OCI-LY7 (cell line): ENCODE results near the gene BMP4. TPM values are rescaled to one million over a fixed set of nuclear protein-coding genes. Genes with fewer than 3 reads are reported as not detected.

Experiments
- BruUV-seq: library from RNA; stranded (reverse); fragments of 400-500 nt; replicated peaks from 2 replicates; lab custom pipeline; 2021; lab: Mats Ljungman, UMichigan
- CTCF ChIA-PET: fragments of 300-600 bp; sonication (Branson Sonifier 250); formaldehyde crosslinking; loops from one replicate; lab custom pipeline; 2022; ENCODE audit warnings: antibody characterized with exemption; ENCODE audit not compliant: unreplicated experiment; lab: Charles Lee
- POLR2A ChIA-PET: fragments of 300-600 bp; sonication (Branson Sonifier 250); formaldehyde crosslinking; loops from one replicate; lab custom pipeline; 2022; ENCODE audit warnings: antibody characterized with exemption; lab: Charles Lee
- DNase-seq: peaks from one replicate; pipeline ENCODE4 v3.0.0-alpha.2; 2015; ENCODE audit warnings: low spot score
- H2AFZ ChIP-seq: fragments of 200-600 bp; sonication (generic), shearing (Covaris generic); 2 replicates; pipeline ENCODE4 v1.6.1; 2014; ENCODE audit warnings: mild to moderate bottlenecking, antibody characterized with exemption, low read length, moderate library complexity
- H3K27ac ChIP-seq: fragments of 200-600 bp; sonication (generic); 2 replicates; pipeline ENCODE4 v1.5.1; 2014; ENCODE audit warnings: mixed run types, low read depth, mild to moderate bottlenecking, moderate library complexity, low read length, inconsistent platforms; ENCODE audit not compliant: poor library complexity, severe bottlenecking
- H3K36me3 ChIP-seq: fragments of 200-600 bp; sonication (generic); 2 replicates; pipeline ENCODE4 v1.6.1; 2014; ENCODE audit warnings: mild to moderate bottlenecking, antibody characterized with exemption, low read length, moderate library complexity, mixed read lengths; ENCODE audit not compliant: insufficient read depth
- H3K4me1 ChIP-seq: fragments of 200-600 bp; sonication (generic); 2 replicates; pipeline ENCODE4 v1.5.1; 2014; ENCODE audit warnings: mild to moderate bottlenecking, low read length; ENCODE audit not compliant: insufficient read depth, poor library complexity, severe bottlenecking
- H3K4me2 ChIP-seq: fragments of 200-600 bp; sonication (generic); 2 replicates; pipeline ENCODE4 v1.6.1; 2014; ENCODE audit warnings: mild to moderate bottlenecking, low read length
- H3K4me3 ChIP-seq: fragments of 200-600 bp; sonication (generic); 2 replicates; pipeline ENCODE4 v1.5.1; 2014; ENCODE audit warnings: mild to moderate bottlenecking, low read depth, low read length; ENCODE audit not compliant: poor library complexity, severe bottlenecking
- H3K79me2 ChIP-seq: fragments of 200-600 bp; sonication (generic); 2 replicates; pipeline ENCODE4 v1.6.1; 2016; ENCODE audit warnings: low read depth, mild to moderate bottlenecking, low read length, moderate library complexity, mixed read lengths; ENCODE audit not compliant: insufficient read depth
- H3K9me2 ChIP-seq: fragments of 200-600 bp; sonication (generic); 2 replicates; pipeline ENCODE4 v1.6.1; 2016; ENCODE audit warnings: mild to moderate bottlenecking, low read length, mixed read lengths; ENCODE audit not compliant: insufficient read depth
- H3K9me3 ChIP-seq: fragments of 200-600 bp; sonication (generic); 2 replicates; pipeline ENCODE4 v1.6.1; 2014; ENCODE audit warnings: mild to moderate bottlenecking, mixed run types, low read length, mixed read lengths
- H4K20me1 ChIP-seq: fragments of 200-600 bp; sonication (generic); 2 replicates; pipeline ENCODE4 v1.6.1; 2014; ENCODE audit warnings: mild to moderate bottlenecking, antibody characterized with exemption, low read length, moderate library complexity, mixed read lengths; ENCODE audit not compliant: insufficient read depth
- EZH2phosphoT487 ChIP-seq: fragments of 200-600 bp; sonication (generic); IDR thresholded peaks from 2 replicates; pipeline ENCODE4 v1.6.1; 2018; ENCODE audit warnings: low read depth, borderline replicate concordance, mild to moderate bottlenecking, mixed run types, antibody characterized with exemption, low read length, moderate library complexity, mixed read lengths
- intact Hi-C: fragments of 100-400 bp; cut with micrococcal nuclease; formaldehyde crosslinking; loops from one replicate; pipeline ENCODE4 v1.10.0; 2022; ENCODE audit not compliant: unreplicated experiment
- total RNA-seq, 2 experiments: library from RNA; depleted of rRNA in 1 of 2; stranded (reverse); fragments of >200 nt in 1 of 2; shearing (Covaris generic) in 1 of 2; gene quantifications; 2 replicates each; pipeline ENCODE4 v1.2.3, GENCODE V29; 2014 to 2022
- TF ChIP-seq, protein P1 (sequence below): fragments of 200-600 bp; sonication (generic); conservative IDR thresholded peaks from 2 replicates; pipeline ENCODE4 v1.5.1; 2014; ENCODE audit warnings: mild to moderate bottlenecking, antibody characterized with exemption, low read length, moderate library complexity, mixed read lengths

Gene BMP4
- total RNA-seq, 2 experiments from 2014 or later, result not detected

- Histone ChIP-seq H3K79me2 (no peaks in the 10 kb centered on the region), H2AFZ (no peak overlapping the region), H3K36me3 (no peaks in the 10 kb centered on the region), H3K27ac (no peak overlapping the region), H3K4me3 (no peak overlapping the region), H3K9me2 (no peaks in the 10 kb centered on the region), H3K4me2 (no peak overlapping the region), H3K4me1 (no peaks in the 10 kb centered on the region), H3K9me3 (no peaks in the 10 kb centered on the region), H4K20me1 (no peaks in the 10 kb centered on the region)
- no peak for TF ChIP-seq EZH2phosphoT487
- TF ChIP-seq, protein P1, sequence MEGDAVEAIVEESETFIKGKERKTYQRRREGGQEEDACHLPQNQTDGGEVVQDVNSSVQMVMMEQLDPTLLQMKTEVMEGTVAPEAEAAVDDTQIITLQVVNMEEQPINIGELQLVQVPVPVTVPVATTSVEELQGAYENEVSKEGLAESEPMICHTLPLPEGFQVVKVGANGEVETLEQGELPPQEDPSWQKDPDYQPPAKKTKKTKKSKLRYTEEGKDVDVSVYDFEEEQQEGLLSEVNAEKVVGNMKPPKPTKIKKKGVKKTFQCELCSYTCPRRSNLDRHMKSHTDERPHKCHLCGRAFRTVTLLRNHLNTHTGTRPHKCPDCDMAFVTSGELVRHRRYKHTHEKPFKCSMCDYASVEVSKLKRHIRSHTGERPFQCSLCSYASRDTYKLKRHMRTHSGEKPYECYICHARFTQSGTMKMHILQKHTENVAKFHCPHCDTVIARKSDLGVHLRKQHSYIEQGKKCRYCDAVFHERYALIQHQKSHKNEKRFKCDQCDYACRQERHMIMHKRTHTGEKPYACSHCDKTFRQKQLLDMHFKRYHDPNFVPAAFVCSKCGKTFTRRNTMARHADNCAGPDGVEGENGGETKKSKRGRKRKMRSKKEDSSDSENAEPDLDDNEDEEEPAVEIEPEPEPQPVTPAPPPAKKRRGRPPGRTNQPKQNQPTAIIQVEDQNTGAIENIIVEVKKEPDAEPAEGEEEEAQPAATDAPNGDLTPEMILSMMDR, result no peak
- no TSS peak for BruUV-seq
- ChIA-PET POLR2A (no interaction called here), CTCF (no interaction called here)
- intact Hi-C loops, result no loop called here
- no peak for DNase-seq
Measured at GRCh38 chr14:53968726-53969125, 12.1 kb upstream of the BMP4 start.

DNA sequence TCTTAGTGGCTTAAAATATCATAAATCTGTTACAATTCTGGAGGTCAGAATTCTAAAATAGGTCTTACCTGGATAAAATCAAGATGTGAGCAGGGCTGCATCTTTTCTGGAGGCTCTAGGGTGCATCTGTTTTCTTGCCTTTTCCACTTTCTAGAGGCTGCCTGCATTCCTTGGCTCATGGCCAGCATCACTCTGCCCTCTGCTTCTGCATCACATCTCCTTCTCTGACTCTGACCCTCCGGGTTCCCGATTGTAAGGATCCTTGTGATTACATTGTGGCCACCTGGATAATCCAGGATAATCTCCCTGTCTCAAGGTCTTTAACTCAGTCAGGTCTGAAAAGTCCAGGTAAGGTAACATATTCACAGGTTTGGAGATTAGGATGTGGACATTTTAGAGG lies 11.0 kb upstream of the BMP4 start:
- Histone ChIP-seq H3K4me1 (no peaks in the 10 kb centered on the region), H4K20me1 (no peaks in the 10 kb centered on the region), H3K4me3 (no peak overlapping the region), H3K9me3 (no peaks in the 10 kb centered on the region), H3K9me2 (no peaks in the 10 kb centered on the region), H3K27ac (no peak overlapping the region), H3K79me2 (no peaks in the 10 kb centered on the region), H3K36me3 (no peaks in the 10 kb centered on the region), H3K4me2 (no peak overlapping the region), H2AFZ (no peak overlapping the region)
- BruUV-seq, result no TSS peak
- CTCF ChIA-PET, result no interaction called here
- intact Hi-C loops, result no loop called here
- TF ChIP-seq EZH2phosphoT487, result no peak
- TF ChIP-seq, protein P1, result no peak
- POLR2A ChIA-PET, result interaction anchor here (0.5 to 1.4 kb wide), 2 partner anchors 10 to 20 kb away, joined by 3 to 5 read pairs; no protein-coding TSS in a partner anchor
- no peak for DNase-seq

- no peaks in the 10 kb centered on the region for H3K36me3 ChIP-seq
- H4K20me1 ChIP-seq, result no peaks in the 10 kb centered on the region
- POLR2A ChIA-PET, result no interaction called here
- no peak overlapping the region for H2AFZ ChIP-seq
- DNase-seq, result no peak
- H3K9me2 ChIP-seq, result no peaks in the 10 kb centered on the region
- no peak overlapping the region for H3K4me2 ChIP-seq
- CTCF ChIA-PET, result no interaction called here
- no peak overlapping the region for H3K27ac ChIP-seq
- intact Hi-C loops, result no loop called here
- TF ChIP-seq, protein P1, result no peak
- TF ChIP-seq EZH2phosphoT487, result no peak
- no peak overlapping the region for H3K4me3 ChIP-seq
- H3K4me1 ChIP-seq, result no peaks in the 10 kb centered on the region
- BruUV-seq, result no TSS peak
- no peaks in the 10 kb centered on the region for H3K9me3 ChIP-seq
- H3K79me2 ChIP-seq, result no peaks in the 10 kb centered on the region
Measured at GRCh38 chr14:53964249-53964648, 7.6 kb upstream of the BMP4 start.
